Kidney (tissue), 14 donors: ENCODE results near the gene ZBTB16. TPM values are rescaled to one million over a fixed set of nuclear protein-coding genes. Genes with fewer than 3 reads are reported as not detected.

ENCODE experiments used
- DNase-seq, 5 donors: peaks; one replicate each; pipeline ENCODE4 v3.0.0-alpha.2; 2013 to 2020
- FAIRE-seq: peaks from 2 replicates; lab custom pipeline; 2012; peaks lifted over from hg19 to GRCh38; lab: Jason Lieb, UNC
- H3K27ac ChIP-seq, 2 donors: one replicate each; pipeline ENCODE4 v1.7.0; 2013; ENCODE audit warnings: low read depth in 2 of 2, low read length in 2 of 2, inconsistent platforms in 1 of 2
- H3K27me3 ChIP-seq: one replicate; pipeline ENCODE4 v1.7.1; 2013; ENCODE audit warnings: low read length, inconsistent platforms; ENCODE audit not compliant: control insufficient read depth, insufficient read depth
- H3K36me3 ChIP-seq, 3 donors: one replicate each; pipeline versions ENCODE4 v1.7.0 to v1.7.1; 2013; ENCODE audit warnings: low read length in 3 of 3, control low read depth in 1 of 3, inconsistent platforms in 1 of 3; ENCODE audit not compliant: insufficient read depth in 3 of 3, control insufficient read depth in 2 of 3
- H3K4me1 ChIP-seq, 3 donors: one replicate each; pipeline versions ENCODE4 v1.7.0 to v1.7.1; 2013; ENCODE audit warnings: low read length in 3 of 3, inconsistent platforms in 1 of 3, low read depth in 1 of 3; ENCODE audit not compliant: control insufficient read depth in 2 of 3, insufficient read depth in 2 of 3
- H3K4me3 ChIP-seq, 3 donors: one replicate each; pipeline versions ENCODE4 v1.7.0 to v1.8.1; 2013; ENCODE audit warnings: low read length in 3 of 3, control low read depth in 1 of 3, inconsistent platforms in 1 of 3
- H3K9ac ChIP-seq, 3 donors: one replicate each; pipeline versions ENCODE4 v1.7.0 to v1.7.1; 2013; ENCODE audit warnings: low read length in 3 of 3, control low read depth in 1 of 3, inconsistent platforms in 1 of 3
- H3K9me3 ChIP-seq, 3 donors: one replicate each; pipeline versions ENCODE4 v1.7.0 to v1.7.1; 2013; ENCODE audit warnings: low read length in 3 of 3, control low read depth in 1 of 3, inconsistent platforms in 1 of 3; ENCODE audit not compliant: control insufficient read depth in 2 of 3, insufficient read depth in 1 of 3
- CTCF ChIP-seq: IDR thresholded peaks from 3 replicates; pipeline ENCODE4 v1.5.1; 2012; ENCODE audit warnings: mild to moderate bottlenecking, moderate library complexity, borderline replicate concordance; ENCODE audit not compliant: insufficient read depth; ENCODE audit errors: extremely low read depth
- intact Hi-C: fragments of 100-400 bp; cut with DNase I; formaldehyde crosslinking; loops from one replicate; pipeline ENCODE4 v1.11.1; 2022
- polyA plus RNA-seq: library from polyadenylated mRNA; stranded (reverse); fragments of 350-450 nt; fragmentation: Illumina TruSeq; extraction: RNeasy Lipid Tissue Mini Kit (QIAGEN cat#74804); gene quantifications from one replicate; pipeline ENCODE4 v1.2.3, GENCODE V29; 2014; ENCODE audit warnings: low read depth, low replicate concordance; ENCODE audit not compliant: insufficient read depth
- total RNA-seq: library from RNA; stranded (reverse); fragmentation: NEBNext Ultra II Directional; extraction: Animal tissue kit (Norgen Biotek cat#: 25700); gene quantifications from one replicate; pipeline ENCODE4 v1.2.1, GENCODE V29; 2021
- donor health status: control.
- donor health status: control.
- donor health status: control.
- donor health status: control.
- donor health status: control.
- donor health status: DM: yes; HTN: yes; CAD: no.
- donor health status: Normal renal cell carcinoma (clear cell type).

Gene ZBTB16
- total and polyA plus RNA-seq, 2 donors from 2014 or later: 2.5 to 126 TPM

GRCh38 chr11:114078423-114078822, 18.9 kb downstream of the ZBTB16 start:
- peaks cover 0 to 43% (median 29%) of the 10 kb centered on the region in 3 donors for H3K4me1 ChIP-seq
- no peak overlapping the region for H3K9ac ChIP-seq
- H3K36me3 ChIP-seq: peaks cover 0 to 26% (median 16%) of the 10 kb centered on the region in 3 donors
- FAIRE-seq (no peak), DNase-seq (no peak)
- no peak overlapping the region for H3K27ac ChIP-seq
- no peaks in the 10 kb centered on the region for H3K9me3 ChIP-seq
- TF ChIP-seq CTCF: no peak
- intact Hi-C loops: no loop called here
- H3K4me3 ChIP-seq: no peak overlapping the region
- H3K27me3 ChIP-seq: no peaks in the 10 kb centered on the region

- FAIRE-seq: no peak
- intact Hi-C loops: no loop called here
Observed at GRCh38 chr11:114079511-114080065, 20.1 kb downstream of the ZBTB16 start.

GRCh38 chr11:114080219-114080618, 20.7 kb downstream of the ZBTB16 start:
- H3K4me3 ChIP-seq: no peak overlapping the region
- H3K9me3 ChIP-seq: no peaks in the 10 kb centered on the region
- no peaks in the 10 kb centered on the region for H3K27me3 ChIP-seq
- no peak overlapping the region for H3K27ac ChIP-seq
- intact Hi-C loops: no loop called here
- H3K9ac ChIP-seq: no peak overlapping the region
- TF ChIP-seq CTCF: no peak
- H3K4me1 ChIP-seq: peaks cover 0 to 37% (median 29%) of the 10 kb centered on the region in 3 donors
- DNase-seq (peak in 1 of 5 donors; percentile 42), FAIRE-seq (no peak)
- H3K36me3 ChIP-seq: peaks cover 0 to 14% (median 12%) of the 10 kb centered on the region in 3 donors

More at GRCh38 chr11:114079511-114080065, 20.1 kb downstream of the ZBTB16 start:
- H3K9me3 ChIP-seq: no peaks in the 10 kb centered on the region
- H3K27me3 ChIP-seq: no peaks in the 10 kb centered on the region
- peaks cover 0 to 43% (median 29%) of the 10 kb centered on the region in 3 donors for H3K4me1 ChIP-seq
- TF ChIP-seq CTCF: no peak
- H3K36me3 ChIP-seq: peaks cover 0 to 19% (median 11%) of the 10 kb centered on the region in 3 donors
- peak overlapping the region in 1 of 2 donors; percentile 50 for H3K27ac ChIP-seq
- peak overlapping the region in 1 of 3 donors; percentile 10 for H3K4me3 ChIP-seq
- H3K9ac ChIP-seq: no peak overlapping the region
- DNase-seq: no peak

GRCh38 chr11:114080769-114081168, 21.3 kb downstream of the ZBTB16 start:
- intact Hi-C loops: no loop called here
- DNase-seq (no peak), FAIRE-seq (no peak)
- Histone ChIP-seq H3K36me3 (peaks cover 0 to 14% (median 12%) of the 10 kb centered on the region in 3 donors), H3K9me3 (no peaks in the 10 kb centered on the region), H3K9ac (no peak overlapping the region), H3K27me3 (no peaks in the 10 kb centered on the region), H3K4me1 (peaks cover 0 to 40% (median 29%) of the 10 kb centered on the region in 3 donors), H3K27ac (no peak overlapping the region), H3K4me3 (no peak overlapping the region)
- no peak for TF ChIP-seq CTCF
